Immature natural killer cell (primary cell): Measurements from ENCODE around the gene DTNA. TPM values are rescaled to one million over a fixed set of nuclear protein-coding genes. Genes with fewer than 3 reads are reported as not detected.

Experiments
- DNase-seq, 3 donors: peaks; one replicate each; pipeline ENCODE4 v3.0.0; 2022; ENCODE audit warnings: mixed read lengths in 1 of 3
- H3K27ac Mint-ChIP-seq, 6 donors: one replicate each; pipeline ENCODE4 v1.8.0; 2020; ENCODE audit warnings: mixed read lengths in 6 of 6, mild to moderate bottlenecking in 5 of 6, inconsistent platforms in 4 of 6, moderate library complexity in 3 of 6
- H3K27me3 Mint-ChIP-seq, 3 donors: one replicate each; pipeline ENCODE4 v1.8.0; 2020 to 2021; ENCODE audit warnings: low read depth in 3 of 3, mild to moderate bottlenecking in 3 of 3, mixed read lengths in 3 of 3, moderate library complexity in 3 of 3, inconsistent platforms in 1 of 3
- H3K36me3 Mint-ChIP-seq, 3 donors: one replicate each; pipeline ENCODE4 v1.8.0; 2020; ENCODE audit warnings: mixed read lengths in 3 of 3, inconsistent platforms in 2 of 3, mild to moderate bottlenecking in 2 of 3
- H3K4me1 Mint-ChIP-seq, 2 donors: one replicate each; pipeline ENCODE4 v1.8.0; 2020; ENCODE audit warnings: inconsistent platforms in 2 of 2, mild to moderate bottlenecking in 2 of 2, mixed read lengths in 2 of 2, moderate library complexity in 1 of 2
- H3K4me3 Mint-ChIP-seq, 5 donors: one replicate each; pipeline ENCODE4 v1.8.0; 2020; ENCODE audit warnings: mild to moderate bottlenecking in 5 of 5, mixed read lengths in 5 of 5, inconsistent platforms in 3 of 5, moderate library complexity in 3 of 5
- H3K9me3 Mint-ChIP-seq, 6 donors: one replicate each; pipeline ENCODE4 v1.8.0; 2020; ENCODE audit warnings: mild to moderate bottlenecking in 6 of 6, mixed read lengths in 6 of 6, inconsistent platforms in 4 of 6, moderate library complexity in 3 of 6
- polyA plus RNA-seq, 3 donors: library from polyadenylated mRNA; unstranded; fragments of 300-500 nt; fragmentation: Illumina TruSeq; gene quantifications; one replicate each; pipeline ENCODE4 v1.2.3, GENCODE V29; 2021

DTNA gene
- polyA plus RNA-seq, 3 donors from 2014 or later, result 0.49 TPM; not detected in 2

- H3K27ac Mint-ChIP-seq, result no peak overlapping the region
- H3K9me3 Mint-ChIP-seq, result peaks cover 0 to 2% (median 0%) of the 10 kb centered on the region in 6 donors
- no peak for DNase-seq
- peaks cover 0 to 18% (median 6%) of the 10 kb centered on the region in 3 donors for H3K27me3 Mint-ChIP-seq
- H3K4me1 Mint-ChIP-seq, result no peaks in the 10 kb centered on the region
- H3K4me3 Mint-ChIP-seq, result no peak overlapping the region
- H3K36me3 Mint-ChIP-seq, result no peaks in the 10 kb centered on the region
Observed at GRCh38 chr18:34844072-34844471, 134.0 kb downstream of the DTNA start.

GRCh38 chr18:34844732-34845459, 134.8 kb downstream of the DTNA start:
- no peaks in the 10 kb centered on the region for H3K36me3 Mint-ChIP-seq
- H3K27me3 Mint-ChIP-seq, result peaks cover 0 to 24% (median 12%) of the 10 kb centered on the region in 3 donors
- H3K9me3 Mint-ChIP-seq, result peaks cover 0 to 2% (median 0%) of the 10 kb centered on the region in 6 donors
- no peak overlapping the region for H3K27ac Mint-ChIP-seq
- DNase-seq, result no peak
- H3K4me3 Mint-ChIP-seq, result no peak overlapping the region
- H3K4me1 Mint-ChIP-seq, result no peaks in the 10 kb centered on the region

- peaks cover 4 to 30% (median 14%) of the 10 kb centered on the region in 3 donors for H3K27me3 Mint-ChIP-seq
- DNase-seq, result no peak
- no peak overlapping the region for H3K4me3 Mint-ChIP-seq
- H3K9me3 Mint-ChIP-seq, result peaks cover 0 to 2% (median 0%) of the 10 kb centered on the region in 6 donors
- H3K27ac Mint-ChIP-seq, result no peak overlapping the region
- no peaks in the 10 kb centered on the region for H3K4me1 Mint-ChIP-seq
- H3K36me3 Mint-ChIP-seq, result no peaks in the 10 kb centered on the region
Observed at GRCh38 chr18:34847408-34847807, 137.3 kb downstream of the DTNA start.

- Mint-ChIP-seq H3K9me3 (peaks cover 0 to 2% (median 0%) of the 10 kb centered on the region in 6 donors), H3K4me1 (no peaks in the 10 kb centered on the region), H3K27me3 (peaks cover 7 to 27% (median 16%) of the 10 kb centered on the region in 3 donors), H3K4me3 (no peak overlapping the region), H3K27ac (no peak overlapping the region), H3K36me3 (no peaks in the 10 kb centered on the region)
- DNase-seq, result no peak
Observed at GRCh38 chr18:34848156-34848555, 138.1 kb downstream of the DTNA start.

- DNase-seq, result no peak
- no peak overlapping the region for H3K4me3 Mint-ChIP-seq
- H3K36me3 Mint-ChIP-seq, result no peaks in the 10 kb centered on the region
- no peak overlapping the region for H3K27ac Mint-ChIP-seq
- peaks cover 7 to 27% (median 16%) of the 10 kb centered on the region in 3 donors for H3K27me3 Mint-ChIP-seq
- peaks cover 0 to 2% (median 0%) of the 10 kb centered on the region in 6 donors for H3K9me3 Mint-ChIP-seq
- no peaks in the 10 kb centered on the region for H3K4me1 Mint-ChIP-seq
Observed at GRCh38 chr18:34848695-34849094, 138.6 kb downstream of the DTNA start.

GRCh38 chr18:34857320-34857719, 147.2 kb downstream of the DTNA start:
- no peaks in the 10 kb centered on the region for H3K36me3 Mint-ChIP-seq
- H3K27ac Mint-ChIP-seq, result no peak overlapping the region
- peaks cover 9 to 12% of the 10 kb centered on the region in 2 donors for H3K4me1 Mint-ChIP-seq
- DNase-seq, result no peak
- H3K27me3 Mint-ChIP-seq, result peaks cover 4 to 9% (median 7%) of the 10 kb centered on the region in 3 donors
- no peak overlapping the region for H3K4me3 Mint-ChIP-seq
- no peaks in the 10 kb centered on the region for H3K9me3 Mint-ChIP-seq

- Mint-ChIP-seq H3K36me3 (no peaks in the 10 kb centered on the region), H3K4me3 (no peak overlapping the region), H3K9me3 (no peaks in the 10 kb centered on the region), H3K27me3 (peaks cover 2 to 6% (median 5%) of the 10 kb centered on the region in 3 donors), H3K4me1 (peaks cover 9 to 12% of the 10 kb centered on the region in 2 donors), H3K27ac (no peak overlapping the region)
- no peak for DNase-seq
Observed at GRCh38 chr18:34858188-34858587, 148.1 kb downstream of the DTNA start.

- Mint-ChIP-seq H3K4me3 (peak overlapping the region in 1 of 5 donors; percentile 33), H3K27me3 (peaks cover 3 to 8% (median 5%) of the 10 kb centered on the region in 3 donors), H3K4me1 (peaks cover 9 to 12% of the 10 kb centered on the region in 2 donors), H3K36me3 (no peaks in the 10 kb centered on the region), H3K9me3 (no peaks in the 10 kb centered on the region), H3K27ac (no peak overlapping the region)
- no peak for DNase-seq
Observed at GRCh38 chr18:34859496-34859895, 149.4 kb downstream of the DTNA start.

- H3K27me3 Mint-ChIP-seq, result peaks cover 6 to 10% (median 8%) of the 10 kb centered on the region in 3 donors
- DNase-seq, result no peak
- no peaks in the 10 kb centered on the region for H3K36me3 Mint-ChIP-seq
- peaks cover 9 to 19% of the 10 kb centered on the region in 2 donors for H3K4me1 Mint-ChIP-seq
- H3K4me3 Mint-ChIP-seq, result no peak overlapping the region
- H3K9me3 Mint-ChIP-seq, result no peaks in the 10 kb centered on the region
- no peak overlapping the region for H3K27ac Mint-ChIP-seq
Observed at GRCh38 chr18:34862561-34862960, 152.5 kb downstream of the DTNA start.

GRCh38 chr18:34863702-34864101, 153.6 kb downstream of the DTNA start:
- Mint-ChIP-seq H3K27ac (no peak overlapping the region), H3K27me3 (peaks cover 4 to 6% (median 4%) of the 10 kb centered on the region in 3 donors), H3K4me1 (peaks cover 9 to 19% of the 10 kb centered on the region in 2 donors), H3K36me3 (no peaks in the 10 kb centered on the region), H3K9me3 (no peaks in the 10 kb centered on the region), H3K4me3 (no peak overlapping the region)
- no peak for DNase-seq

GRCh38 chr18:34864836-34865497, 154.9 kb downstream of the DTNA start:
- Mint-ChIP-seq H3K27me3 (peaks cover 4 to 6% (median 6%) of the 10 kb centered on the region in 3 donors), H3K27ac (no peak overlapping the region), H3K9me3 (no peaks in the 10 kb centered on the region), H3K36me3 (no peaks in the 10 kb centered on the region), H3K4me1 (peaks cover 9 to 19% of the 10 kb centered on the region in 2 donors), H3K4me3 (no peak overlapping the region)
- DNase-seq, result no peak

- Mint-ChIP-seq H3K27ac (no peak overlapping the region), H3K4me3 (no peak overlapping the region), H3K9me3 (no peaks in the 10 kb centered on the region), H3K36me3 (no peaks in the 10 kb centered on the region), H3K27me3 (peaks cover 4 to 6% (median 4%) of the 10 kb centered on the region in 3 donors), H3K4me1 (peaks cover 3 to 14% of the 10 kb centered on the region in 2 donors)
- DNase-seq, result no peak
Observed at GRCh38 chr18:34866310-34866709, 156.2 kb downstream of the DTNA start.

GRCh38 chr18:34866739-34867138, 156.6 kb downstream of the DTNA start:
- Mint-ChIP-seq H3K36me3 (no peaks in the 10 kb centered on the region), H3K4me3 (no peak overlapping the region), H3K27me3 (peaks cover 4 to 6% (median 4%) of the 10 kb centered on the region in 3 donors), H3K4me1 (peaks cover 7 to 18% of the 10 kb centered on the region in 2 donors), H3K27ac (no peak overlapping the region), H3K9me3 (no peaks in the 10 kb centered on the region)
- no peak for DNase-seq

- no peak for DNase-seq
- Mint-ChIP-seq H3K27ac (no peak overlapping the region), H3K27me3 (peaks cover 4 to 6% (median 4%) of the 10 kb centered on the region in 3 donors), H3K36me3 (no peaks in the 10 kb centered on the region), H3K4me3 (no peak overlapping the region), H3K9me3 (peaks cover 0 to 2% (median 0%) of the 10 kb centered on the region in 6 donors), H3K4me1 (peaks cover 10 to 22% of the 10 kb centered on the region in 2 donors)
Observed at GRCh38 chr18:34867520-34867919, 157.4 kb downstream of the DTNA start.
